OCI-LY3 (cell line): ENCODE results near the gene GRP.

Experiments used
- H2AFZ ChIP-seq: fragments of 200-600, 300-600 bp; shearing (Covaris generic); 2 replicates; pipeline ENCODE4 v1.6.0; 2014; ENCODE audit warnings: antibody characterized with exemption, low read depth, low read length
- H3K27ac ChIP-seq: fragments of 200-600, 300-600 bp; sonication (generic); 2 replicates; pipeline ENCODE4 v1.5.1; 2014; ENCODE audit warnings: mild to moderate bottlenecking, low read length, moderate library complexity, mixed read lengths
- H3K27me3 ChIP-seq: fragments of 200-600, 300-600 bp; sonication (generic); 2 replicates; pipeline ENCODE4 v1.6.1; 2014; ENCODE audit warnings: low read depth, low read length, mixed read lengths
- H3K36me3 ChIP-seq: fragments of 200-600, 300-600 bp; sonication (generic); replicated peaks from 2 replicates; pipeline ENCODE3; 2014; ENCODE audit warnings: low read depth, low read length, mixed read lengths
- H3K4me1 ChIP-seq: fragments of 300-600, 200-600 bp; sonication (generic); 2 replicates; pipeline ENCODE4 v1.6.1; 2014; ENCODE audit warnings: low read length, mixed read lengths
- H3K4me2 ChIP-seq: fragments of 200-600, 300-600 bp; sonication (generic); 2 replicates; pipeline ENCODE4 v1.6.1; 2014; ENCODE audit warnings: low read length, mixed read lengths
- H3K4me3 ChIP-seq: fragments of 300-600, 200-600 bp; sonication (generic); 2 replicates; pipeline ENCODE4 v1.5.1; 2014; ENCODE audit warnings: antibody characterized with exemption, mild to moderate bottlenecking, low read length, moderate library complexity
- H3K79me2 ChIP-seq: fragments of 300-600, 200-600 bp; shearing (Covaris generic); 2 replicates; pipeline ENCODE4 v1.6.1; 2014; ENCODE audit warnings: mild to moderate bottlenecking, low read length, mixed read lengths
- H3K9ac ChIP-seq: fragments of 300-600, 200-600 bp; shearing (Covaris generic); 2 replicates; pipeline ENCODE4 v1.6.0; 2014; ENCODE audit warnings: mild to moderate bottlenecking, low read length, moderate library complexity
- H3K9me3 ChIP-seq: fragments of 200-600, 300-600 bp; shearing (Covaris generic); 2 replicates; pipeline ENCODE4 v1.6.1; 2014; ENCODE audit warnings: low read length, mixed read lengths; ENCODE audit not compliant: insufficient read depth
- H4K20me1 ChIP-seq: fragments of 200-600, 300-600 bp; sonication (generic); 2 replicates; pipeline ENCODE4 v1.6.1; 2016; ENCODE audit warnings: low read length, mixed read lengths; ENCODE audit not compliant: insufficient read depth
- CTCF ChIP-seq: fragments of 200-600, 300-600 bp; sonication (generic); IDR thresholded peaks from 2 replicates; pipeline ENCODE4 v1.5.1; 2014; ENCODE audit warnings: antibody characterized with exemption, low read length, low read depth
- EZH2phosphoT487 ChIP-seq: fragments of 200-600 bp; shearing (Covaris generic); IDR thresholded peaks from 2 replicates; pipeline ENCODE4 v1.6.1; 2018; ENCODE audit warnings: antibody characterized with exemption, mixed run types, low read depth

GRP gene

GRCh38 chr18:59273759-59274532 lies 54.0 kb downstream of the GRP start:
- H3K4me3 ChIP-seq: no peak overlapping the region
- peaks cover 2% of the 10 kb centered on the region for H3K4me1 ChIP-seq
- no peaks in the 10 kb centered on the region for H3K9me3 ChIP-seq
- no peak overlapping the region for H3K9ac ChIP-seq
- H3K27ac ChIP-seq: no peak overlapping the region
- no peaks in the 10 kb centered on the region for H3K79me2 ChIP-seq
- no peaks in the 10 kb centered on the region for H3K36me3 ChIP-seq
- peaks cover 22% of the 10 kb centered on the region for H3K27me3 ChIP-seq
- no peak overlapping the region for H3K4me2 ChIP-seq
- TF ChIP-seq CTCF (no peak), EZH2phosphoT487 (no peak)
- no peaks in the 10 kb centered on the region for H4K20me1 ChIP-seq
- H2AFZ ChIP-seq: no peak overlapping the region

GRCh38 chr18:59274533-59274928 lies 54.6 kb downstream of the GRP start:
- Histone ChIP-seq H3K4me2 (no peak overlapping the region), H3K9ac (no peak overlapping the region), H3K27me3 (peaks cover 25% of the 10 kb centered on the region), H3K4me3 (no peak overlapping the region), H3K27ac (no peak overlapping the region), H4K20me1 (no peaks in the 10 kb centered on the region), H3K4me1 (peaks cover 7% of the 10 kb centered on the region), H2AFZ (no peak overlapping the region), H3K79me2 (no peaks in the 10 kb centered on the region), H3K9me3 (no peaks in the 10 kb centered on the region), H3K36me3 (no peaks in the 10 kb centered on the region)
- TF ChIP-seq CTCF: no peak
- TF ChIP-seq EZH2phosphoT487: no peak

- no peaks in the 10 kb centered on the region for H4K20me1 ChIP-seq
- no peaks in the 10 kb centered on the region for H3K36me3 ChIP-seq
- no peak overlapping the region for H3K9ac ChIP-seq
- H3K4me2 ChIP-seq: no peak overlapping the region
- H3K9me3 ChIP-seq: no peaks in the 10 kb centered on the region
- H3K27ac ChIP-seq: no peak overlapping the region
- peaks cover 17% of the 10 kb centered on the region for H3K4me1 ChIP-seq
- H2AFZ ChIP-seq: no peak overlapping the region; the same call in 1 of the 2 replicates
- no peaks in the 10 kb centered on the region for H3K79me2 ChIP-seq
- no peak overlapping the region for H3K4me3 ChIP-seq
- H3K27me3 ChIP-seq: peaks cover 32% of the 10 kb centered on the region
- TF ChIP-seq EZH2phosphoT487 (no peak), CTCF (no peak)
Measured at GRCh38 chr18:59275406-59275949, 55.5 kb downstream of the GRP start.

- no peak overlapping the region for H3K27ac ChIP-seq
- no peak overlapping the region for H2AFZ ChIP-seq
- peaks cover 32% of the 10 kb centered on the region for H3K27me3 ChIP-seq
- no peaks in the 10 kb centered on the region for H3K36me3 ChIP-seq
- no peaks in the 10 kb centered on the region for H3K9me3 ChIP-seq
- no peak for TF ChIP-seq CTCF
- no peak for TF ChIP-seq EZH2phosphoT487
- H3K4me3 ChIP-seq: no peak overlapping the region
- no peaks in the 10 kb centered on the region for H3K79me2 ChIP-seq
- H3K4me2 ChIP-seq: no peak overlapping the region
- no peak overlapping the region for H3K9ac ChIP-seq
- no peaks in the 10 kb centered on the region for H4K20me1 ChIP-seq
- H3K4me1 ChIP-seq: peaks cover 17% of the 10 kb centered on the region
Measured at GRCh38 chr18:59276047-59276446, 56.1 kb downstream of the GRP start.
